ENCODE measurements around the gene RIT2. TPM values are rescaled to one million over a fixed set of nuclear protein-coding genes. Genes with fewer than 3 reads are reported as not detected.

Gene RIT2
- total RNA-seq, 1 experiment from 2014 or later: not detected

DNA sequence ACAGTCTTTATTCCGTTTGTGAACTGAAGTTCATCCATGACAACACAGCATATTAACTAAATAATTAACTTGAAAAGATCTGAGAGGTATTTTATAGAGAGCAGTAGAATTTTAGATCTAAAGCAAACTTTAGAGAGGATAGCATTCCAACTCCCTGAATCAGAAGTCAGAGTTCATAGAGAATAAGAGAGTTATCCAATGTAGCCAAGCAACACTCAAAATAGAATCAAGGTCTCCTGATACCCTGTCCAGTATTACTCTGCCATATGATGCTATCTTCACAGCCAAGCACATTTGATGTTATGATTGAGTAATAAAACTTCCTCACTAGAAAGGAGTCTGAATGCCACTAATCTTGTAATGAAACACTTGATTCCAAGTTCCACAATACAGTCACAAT, 55.5 kb downstream of the RIT2 start:
- no peaks in the 10 kb centered on the region for H3F3A ChIP-seq (ENCODE audit: insufficient read depth, low read depth)
- H3K4me1 ChIP-seq (replicated peaks; ENCODE audit: insufficient read depth): no peaks in the 10 kb centered on the region
- CTCF ChIA-PET: no interaction called here
- TF ChIP-seq, protein P1, sequence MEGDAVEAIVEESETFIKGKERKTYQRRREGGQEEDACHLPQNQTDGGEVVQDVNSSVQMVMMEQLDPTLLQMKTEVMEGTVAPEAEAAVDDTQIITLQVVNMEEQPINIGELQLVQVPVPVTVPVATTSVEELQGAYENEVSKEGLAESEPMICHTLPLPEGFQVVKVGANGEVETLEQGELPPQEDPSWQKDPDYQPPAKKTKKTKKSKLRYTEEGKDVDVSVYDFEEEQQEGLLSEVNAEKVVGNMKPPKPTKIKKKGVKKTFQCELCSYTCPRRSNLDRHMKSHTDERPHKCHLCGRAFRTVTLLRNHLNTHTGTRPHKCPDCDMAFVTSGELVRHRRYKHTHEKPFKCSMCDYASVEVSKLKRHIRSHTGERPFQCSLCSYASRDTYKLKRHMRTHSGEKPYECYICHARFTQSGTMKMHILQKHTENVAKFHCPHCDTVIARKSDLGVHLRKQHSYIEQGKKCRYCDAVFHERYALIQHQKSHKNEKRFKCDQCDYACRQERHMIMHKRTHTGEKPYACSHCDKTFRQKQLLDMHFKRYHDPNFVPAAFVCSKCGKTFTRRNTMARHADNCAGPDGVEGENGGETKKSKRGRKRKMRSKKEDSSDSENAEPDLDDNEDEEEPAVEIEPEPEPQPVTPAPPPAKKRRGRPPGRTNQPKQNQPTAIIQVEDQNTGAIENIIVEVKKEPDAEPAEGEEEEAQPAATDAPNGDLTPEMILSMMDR (conservative IDR thresholded peaks at IDR 0.05): no peak
- TF ChIP-seq EZH2 (IDR thresholded peaks at IDR 0.05; ENCODE audit: low read depth): no peak
- H3K27ac ChIP-seq: no peak overlapping the region
- no peaks in the 10 kb centered on the region for H3K9me2 ChIP-seq (ENCODE audit: insufficient read depth)
- H3K9me3 ChIP-seq (ENCODE audit: insufficient read depth, low read depth): no peaks in the 10 kb centered on the region
- POLR2A ChIA-PET (ENCODE audit: unreplicated experiment): no interaction called here
- H3K36me3 ChIP-seq (ENCODE audit: low read depth): no peaks in the 10 kb centered on the region
- peak in 1 of 2 experiments; percentile 47 for DNase-seq
- BruUV-seq (replicated peaks): no TSS peak
- no peaks in the 10 kb centered on the region for H4K20me1 ChIP-seq (ENCODE audit: insufficient read depth)
- H3K4me2 ChIP-seq: no peak overlapping the region
- H3K4me3 ChIP-seq: no peak overlapping the region
- no peaks in the 10 kb centered on the region for H3K79me2 ChIP-seq (ENCODE audit: low read depth)
- H2AFZ ChIP-seq: no peak overlapping the region
- intact Hi-C loops (cut with micrococcal nuclease; ENCODE audit: unreplicated experiment): no loop called here
- no peaks in the 10 kb centered on the region for H3K27me3 ChIP-seq (ENCODE audit: insufficient read depth, low read depth)

GRCh38 chr18:43054815-43055519, 60.5 kb downstream of the RIT2 start:
- H3K79me2 ChIP-seq (ENCODE audit: low read depth): no peaks in the 10 kb centered on the region
- intact Hi-C loops (cut with micrococcal nuclease; ENCODE audit: unreplicated experiment): no loop called here
- ChIA-PET CTCF (no interaction called here), POLR2A (ENCODE audit: unreplicated experiment) (no interaction called here)
- H3K9me2 ChIP-seq (ENCODE audit: insufficient read depth): no peaks in the 10 kb centered on the region
- H3K4me2 ChIP-seq: no peak overlapping the region
- no peaks in the 10 kb centered on the region for H3K4me1 ChIP-seq (replicated peaks; ENCODE audit: insufficient read depth)
- BruUV-seq (replicated peaks): no TSS peak
- DNase-seq: no peak
- H3K36me3 ChIP-seq (ENCODE audit: low read depth): no peaks in the 10 kb centered on the region
- TF ChIP-seq EZH2 (IDR thresholded peaks at IDR 0.05; ENCODE audit: low read depth): no peak
- TF ChIP-seq, protein P1 (conservative IDR thresholded peaks at IDR 0.05): no peak
- H3K27me3 ChIP-seq (ENCODE audit: insufficient read depth, low read depth): no peaks in the 10 kb centered on the region
- no peaks in the 10 kb centered on the region for H3K9me3 ChIP-seq (ENCODE audit: insufficient read depth, low read depth)
- H3F3A ChIP-seq (ENCODE audit: insufficient read depth, low read depth): no peaks in the 10 kb centered on the region
- no peak overlapping the region for H2AFZ ChIP-seq
- no peak overlapping the region for H3K4me3 ChIP-seq
- H4K20me1 ChIP-seq (ENCODE audit: insufficient read depth): no peaks in the 10 kb centered on the region
- H3K27ac ChIP-seq: no peak overlapping the region

DNA sequence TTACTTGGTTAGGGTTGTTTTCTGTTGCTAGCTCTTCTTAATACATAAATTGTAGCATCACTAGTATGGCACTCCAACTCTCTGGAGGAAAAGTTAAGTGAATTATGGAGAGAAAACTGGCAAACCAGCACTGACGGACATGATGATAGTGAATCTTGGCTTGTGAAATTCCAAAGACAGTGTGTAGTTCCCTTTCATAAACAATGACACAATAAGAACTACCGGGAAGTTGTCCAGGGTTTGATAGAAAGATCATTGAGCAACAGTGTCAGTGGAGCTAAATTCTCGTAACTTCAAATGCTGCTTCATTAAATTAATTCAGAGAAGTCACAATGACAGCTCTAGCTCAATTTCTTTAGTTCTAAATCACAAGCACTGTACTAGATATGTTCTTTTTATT, 66.5 kb downstream of the RIT2 start:
- no peak for TF ChIP-seq EZH2 (IDR thresholded peaks at IDR 0.05; ENCODE audit: low read depth)
- TF ChIP-seq, protein P1 (conservative IDR thresholded peaks at IDR 0.05): no peak
- Histone ChIP-seq H3K4me2 (no peak overlapping the region), H3K9me3 (ENCODE audit: insufficient read depth, low read depth) (no peaks in the 10 kb centered on the region), H3K27ac (no peak overlapping the region), H3K79me2 (ENCODE audit: low read depth) (no peaks in the 10 kb centered on the region), H3K36me3 (ENCODE audit: low read depth) (no peaks in the 10 kb centered on the region), H2AFZ (no peak overlapping the region), H4K20me1 (ENCODE audit: insufficient read depth) (no peaks in the 10 kb centered on the region), H3K9me2 (ENCODE audit: insufficient read depth) (no peaks in the 10 kb centered on the region), H3K4me3 (no peak overlapping the region), H3F3A (ENCODE audit: insufficient read depth, low read depth) (no peaks in the 10 kb centered on the region), H3K27me3 (ENCODE audit: insufficient read depth, low read depth) (no peaks in the 10 kb centered on the region), H3K4me1 (replicated peaks; ENCODE audit: insufficient read depth) (no peaks in the 10 kb centered on the region)
- BruUV-seq (replicated peaks): no TSS peak
- POLR2A ChIA-PET (ENCODE audit: unreplicated experiment): no interaction called here
- CTCF ChIA-PET: no interaction called here
- intact Hi-C loops (cut with micrococcal nuclease; ENCODE audit: unreplicated experiment): no loop called here
- DNase-seq: no peak
